HG02571 (cell line): Measurements from ENCODE around the gene ACTRT2.

Source experiments
- ATAC-seq: cut with Tn5 transposase; IDR thresholded peaks from one replicate; pipeline ENCODE4 v1.9.1; 2021; ENCODE audit warnings: mild to moderate bottlenecking, moderate library complexity; ENCODE audit not compliant: unreplicated experiment

Gene ACTRT2

GRCh38 chr1:3065797-3066196, 44.5 kb downstream of the ACTRT2 start:
- ATAC-seq = no peak

GRCh38 chr1:3066250-3066711, 45.0 kb downstream of the ACTRT2 start:
- ATAC-seq = no peak

GRCh38 chr1:3066826-3067225, 45.6 kb downstream of the ACTRT2 start:
- ATAC-seq = no peak

- no peak for ATAC-seq
Measured at GRCh38 chr1:3067301-3067670, 46.0 kb downstream of the ACTRT2 start.

GRCh38 chr1:3067671-3068563, 46.6 kb downstream of the ACTRT2 start:
- ATAC-seq = no peak

- ATAC-seq = no peak
Measured at GRCh38 chr1:3068564-3069431, 47.5 kb downstream of the ACTRT2 start, which contains the start of gene PRDM16. Gene PRDM16 (plus strand): TSS chr1:3069203. CDS start chr1:3069260, 57 bp downstream.

GRCh38 chr1:3069491-3070308, 48.4 kb downstream of the ACTRT2 start:
- no peak for ATAC-seq

GRCh38 chr1:3070309-3070643, 49.0 kb downstream of the ACTRT2 start:
- no peak for ATAC-seq

GRCh38 chr1:3070644-3071564, 49.6 kb downstream of the ACTRT2 start:
- ATAC-seq = no peak

GRCh38 chr1:3071565-3072390, 50.5 kb downstream of the ACTRT2 start:
- no peak for ATAC-seq
